ENCODE results near the gene GALNT14.
"Not testable (repeated sequence)": the region's sequence is repeated elsewhere in the genome, so short reads cannot be mapped to it uniquely, and the experiment has no call there.

Gene GALNT14, protein sequence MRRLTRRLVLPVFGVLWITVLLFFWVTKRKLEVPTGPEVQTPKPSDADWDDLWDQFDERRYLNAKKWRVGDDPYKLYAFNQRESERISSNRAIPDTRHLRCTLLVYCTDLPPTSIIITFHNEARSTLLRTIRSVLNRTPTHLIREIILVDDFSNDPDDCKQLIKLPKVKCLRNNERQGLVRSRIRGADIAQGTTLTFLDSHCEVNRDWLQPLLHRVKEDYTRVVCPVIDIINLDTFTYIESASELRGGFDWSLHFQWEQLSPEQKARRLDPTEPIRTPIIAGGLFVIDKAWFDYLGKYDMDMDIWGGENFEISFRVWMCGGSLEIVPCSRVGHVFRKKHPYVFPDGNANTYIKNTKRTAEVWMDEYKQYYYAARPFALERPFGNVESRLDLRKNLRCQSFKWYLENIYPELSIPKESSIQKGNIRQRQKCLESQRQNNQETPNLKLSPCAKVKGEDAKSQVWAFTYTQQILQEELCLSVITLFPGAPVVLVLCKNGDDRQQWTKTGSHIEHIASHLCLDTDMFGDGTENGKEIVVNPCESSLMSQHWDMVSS

DNA sequence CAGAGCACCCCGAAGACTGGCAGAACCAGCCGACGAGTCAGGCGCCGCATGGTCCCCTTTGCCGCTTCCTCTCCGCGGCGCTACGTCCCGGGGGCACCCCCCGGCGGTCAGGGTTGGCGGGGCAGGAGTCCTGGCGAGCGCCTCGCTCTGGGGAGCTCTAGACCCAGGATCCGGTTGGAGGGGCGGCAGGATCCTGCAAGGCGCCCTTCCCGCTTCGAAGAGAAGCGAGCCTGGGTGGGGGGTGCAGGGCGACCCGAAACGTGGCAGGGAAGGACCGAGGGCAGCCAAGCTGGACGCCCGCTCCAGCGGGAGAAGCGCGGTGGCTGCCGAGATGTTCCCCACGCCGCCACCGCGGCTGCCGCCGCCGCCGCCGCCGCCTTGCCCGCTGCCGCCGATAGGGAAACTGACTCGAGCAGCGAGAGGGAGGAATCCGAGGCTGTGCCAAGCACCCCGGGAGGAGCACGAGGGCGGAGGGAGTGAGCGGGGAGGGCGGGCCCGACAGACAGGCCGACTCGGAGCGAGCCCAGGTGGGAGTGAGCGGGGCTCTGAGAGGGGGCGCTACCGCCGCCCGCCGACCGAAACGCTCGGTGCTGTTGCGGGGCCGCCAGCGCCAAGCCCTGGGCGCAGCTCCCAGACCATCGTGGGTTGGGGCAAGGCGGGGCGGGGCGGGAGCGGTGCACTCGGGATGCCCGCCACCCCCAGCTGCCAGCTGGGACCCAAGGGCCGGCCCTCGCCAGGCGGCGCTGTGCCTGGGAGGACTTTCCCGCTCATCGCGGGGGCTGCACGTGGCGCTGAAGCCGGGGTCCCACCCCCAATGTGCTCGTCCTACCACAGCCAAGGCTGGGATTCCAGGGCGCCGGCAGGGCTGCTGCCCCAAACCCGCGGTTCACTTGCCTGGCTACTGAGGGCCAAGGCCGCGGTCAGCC, at the start of gene GALNT14:
GALNT14 (minus strand) TSS at position 404 of the 926 bp plus-strand sequence; CDS start at position 50, 354 bp downstream.
- Histone ChIP-seq H3K4me2 (ENCODE audit: insufficient read depth, low read length) (peak within 1 kb of the TSS; percentile 59), H3K4me3 (ENCODE audit: low read depth in 1 of 2, low read length in 2 of 2) (peak within 1 kb of the TSS in 1 of 2 experiments; percentile 51; a peak in 2 of 4 replicates), H3K36me3 (ENCODE audit: insufficient read depth, low read length) (no peaks in the 10 kb centered on the region), H2AFZ (ENCODE audit: low read depth, low read length) (peak within 1 kb of the TSS; percentile 30; the same call in 1 of the 2 replicates), H4K20me1 (ENCODE audit: insufficient read depth, low read length) (no peaks in the 10 kb centered on the region), H3K27me3 (ENCODE audit: insufficient read depth, low read length, poor library complexity) (peaks cover 35% of the 10 kb centered on the region), H3K27ac (ENCODE audit: low read length) (no peak within 1 kb of the TSS), H3K9me3 (ENCODE audit: insufficient read depth, low read length, severe bottlenecking) (no peaks in the 10 kb centered on the region), H3K9ac (ENCODE audit: low read depth, low read length) (peak within 1 kb of the TSS; percentile 27; the same call in 1 of the 2 replicates), H3K79me2 (ENCODE audit: insufficient read depth, low read length) (no peaks in the 10 kb centered on the region), H3K4me1 (ENCODE audit: insufficient read depth, low read length) (peaks cover 20% of the 10 kb centered on the region)
- peak; percentile 61 for TF ChIP-seq EZH2 (IDR thresholded peaks at IDR 0.05; ENCODE audit: borderline replicate concordance, low read depth, low read length, severe bottlenecking)
- TF ChIP-seq, protein P1, sequence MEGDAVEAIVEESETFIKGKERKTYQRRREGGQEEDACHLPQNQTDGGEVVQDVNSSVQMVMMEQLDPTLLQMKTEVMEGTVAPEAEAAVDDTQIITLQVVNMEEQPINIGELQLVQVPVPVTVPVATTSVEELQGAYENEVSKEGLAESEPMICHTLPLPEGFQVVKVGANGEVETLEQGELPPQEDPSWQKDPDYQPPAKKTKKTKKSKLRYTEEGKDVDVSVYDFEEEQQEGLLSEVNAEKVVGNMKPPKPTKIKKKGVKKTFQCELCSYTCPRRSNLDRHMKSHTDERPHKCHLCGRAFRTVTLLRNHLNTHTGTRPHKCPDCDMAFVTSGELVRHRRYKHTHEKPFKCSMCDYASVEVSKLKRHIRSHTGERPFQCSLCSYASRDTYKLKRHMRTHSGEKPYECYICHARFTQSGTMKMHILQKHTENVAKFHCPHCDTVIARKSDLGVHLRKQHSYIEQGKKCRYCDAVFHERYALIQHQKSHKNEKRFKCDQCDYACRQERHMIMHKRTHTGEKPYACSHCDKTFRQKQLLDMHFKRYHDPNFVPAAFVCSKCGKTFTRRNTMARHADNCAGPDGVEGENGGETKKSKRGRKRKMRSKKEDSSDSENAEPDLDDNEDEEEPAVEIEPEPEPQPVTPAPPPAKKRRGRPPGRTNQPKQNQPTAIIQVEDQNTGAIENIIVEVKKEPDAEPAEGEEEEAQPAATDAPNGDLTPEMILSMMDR (IDR thresholded peaks at IDR 0.05; ENCODE audit: borderline replicate concordance, extremely low read depth, low read length, poor library complexity, severe bottlenecking) = peak; percentile 36
- ATAC-seq (ENCODE audit: insufficient read depth, low read depth) = peak; percentile 86
- DNase-seq = peak; percentile 61

DNA sequence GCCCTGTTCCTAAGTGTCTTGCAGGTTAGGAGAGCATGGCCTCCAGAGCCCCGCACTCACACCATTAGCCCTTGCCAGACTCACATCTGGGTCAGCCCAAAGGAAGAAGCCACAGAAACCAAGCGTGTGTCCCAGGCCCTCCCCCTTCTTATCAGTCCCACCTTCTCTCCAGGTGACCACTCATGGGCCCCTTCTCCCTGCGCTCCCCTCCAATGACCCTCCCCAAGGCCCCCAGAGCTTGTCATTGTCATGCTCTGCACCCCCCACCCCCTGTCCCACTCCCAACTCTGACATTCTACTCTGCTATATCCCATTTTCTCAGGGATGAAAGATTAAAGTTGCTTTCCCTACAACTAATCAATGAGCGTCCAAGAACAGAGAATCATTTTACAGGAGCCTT, 48.9 kb upstream of the GALNT14 start:
- H2AFZ ChIP-seq (ENCODE audit: low read depth, low read length) = no peak overlapping the region
- ATAC-seq (ENCODE audit: insufficient read depth, low read depth) = no peak
- TF ChIP-seq EZH2 (IDR thresholded peaks at IDR 0.05; ENCODE audit: borderline replicate concordance, low read depth, low read length, severe bottlenecking) = no peak
- TF ChIP-seq, protein P1 (IDR thresholded peaks at IDR 0.05; ENCODE audit: borderline replicate concordance, extremely low read depth, low read length, poor library complexity, severe bottlenecking) = no peak

DNA sequence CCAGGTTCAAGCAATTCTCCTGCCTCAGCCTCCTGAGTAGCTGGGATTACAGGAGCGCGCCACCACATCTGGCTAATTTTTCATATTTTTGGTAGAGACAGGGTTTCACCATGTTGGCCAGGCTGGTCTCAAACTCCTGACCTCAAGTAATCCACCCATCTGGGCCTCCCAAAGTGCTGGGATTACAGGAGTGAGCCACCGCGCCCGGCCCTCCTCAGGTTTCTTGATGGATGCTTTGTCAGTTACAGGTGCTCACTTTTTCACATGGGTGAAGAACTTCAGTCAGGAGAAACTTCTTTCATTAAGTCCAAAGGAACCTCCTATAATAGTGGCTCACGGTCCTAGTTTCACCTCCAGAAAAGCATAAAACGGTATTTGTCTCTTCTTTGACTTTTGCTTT, 45.7 kb upstream of the GALNT14 start:
- not testable (repeated sequence) for H3K27ac ChIP-seq (ENCODE audit: low read length); H3K9me3 ChIP-seq (ENCODE audit: insufficient read depth, low read length, severe bottlenecking); ATAC-seq (ENCODE audit: insufficient read depth, low read depth); H3K27me3 ChIP-seq (ENCODE audit: insufficient read depth, low read length, poor library complexity); H3K79me2 ChIP-seq (ENCODE audit: insufficient read depth, low read length); H3K9ac ChIP-seq (ENCODE audit: low read depth, low read length); H3K36me3 ChIP-seq (ENCODE audit: insufficient read depth, low read length); H3K4me1 ChIP-seq (ENCODE audit: insufficient read depth, low read length); H4K20me1 ChIP-seq (ENCODE audit: insufficient read depth, low read length); DNase-seq; H2AFZ ChIP-seq (ENCODE audit: low read depth, low read length); H3K4me2 ChIP-seq (ENCODE audit: insufficient read depth, low read length); H3K4me3 ChIP-seq (ENCODE audit: low read depth in 1 of 2, low read length in 2 of 2)

More for the DNA sequence above, 48.9 kb upstream of the GALNT14 start:
- H3K4me2 ChIP-seq (ENCODE audit: insufficient read depth, low read length) = no peak overlapping the region
- H3K4me3 ChIP-seq (ENCODE audit: low read depth in 1 of 2, low read length in 2 of 2) = no peak overlapping the region
- H3K79me2 ChIP-seq (ENCODE audit: insufficient read depth, low read length) = no peaks in the 10 kb centered on the region
- no peaks in the 10 kb centered on the region for H3K36me3 ChIP-seq (ENCODE audit: insufficient read depth, low read length)
- H4K20me1 ChIP-seq (ENCODE audit: insufficient read depth, low read length) = no peaks in the 10 kb centered on the region
- H3K27me3 ChIP-seq (ENCODE audit: insufficient read depth, low read length, poor library complexity) = no peaks in the 10 kb centered on the region
- DNase-seq = no peak
- no peak overlapping the region for H3K27ac ChIP-seq (ENCODE audit: low read length)
- no peaks in the 10 kb centered on the region for H3K4me1 ChIP-seq (ENCODE audit: insufficient read depth, low read length)
- no peak overlapping the region for H3K9ac ChIP-seq (ENCODE audit: low read depth, low read length)
- no peaks in the 10 kb centered on the region for H3K9me3 ChIP-seq (ENCODE audit: insufficient read depth, low read length, severe bottlenecking)
